Stimulated activated naive CD8-positive, alpha-beta T cell treated with anti-CD3 and anti-CD28 coated beads, Interleukin-15, Interleukin-2, amounts not matched to agents 100 U/mL and 50 U/mL, for 24 hours (primary cell): Measurements from ENCODE around the gene DGKE.

Experiments used
- ATAC-seq: fragments of 150-1000 bp; cut with Tn5 transposase; one replicate; pipeline ENCODE4 v1.10.0; 2021
- DNase-seq: peaks from one replicate; pipeline ENCODE4 v3.0.0; 2021

Gene DGKE

DNA sequence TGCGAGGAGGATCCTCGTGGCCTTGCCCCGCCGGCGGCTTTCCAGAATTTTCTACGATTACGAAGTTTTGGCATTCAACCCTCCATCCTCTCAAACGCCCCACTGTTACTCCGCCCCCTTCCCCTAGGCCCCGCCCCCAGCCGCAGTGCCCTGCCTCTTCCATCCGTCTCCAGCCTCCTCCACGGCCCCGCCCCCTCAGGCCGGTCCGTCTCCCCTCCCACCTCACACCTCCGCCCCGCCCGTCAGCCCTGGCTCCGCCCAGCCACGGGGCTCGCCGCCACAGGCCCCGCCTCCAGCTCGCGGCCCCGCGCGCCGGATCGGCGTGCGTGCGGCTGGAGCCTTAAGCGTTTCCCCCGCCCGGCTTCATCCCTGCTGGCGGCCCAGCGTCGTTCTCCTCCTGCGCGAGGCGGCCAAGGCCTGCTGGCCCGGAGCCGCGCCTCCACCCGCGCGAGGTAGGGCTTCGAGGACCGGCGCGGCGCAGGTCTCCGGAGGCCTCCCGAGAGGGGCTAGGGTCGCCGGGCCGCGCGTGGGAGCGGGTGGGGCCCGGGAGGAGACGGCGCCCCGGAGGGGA lies at the start of gene DGKE, which contains the start of gene C17orf67:
DGKE (plus strand) TSS at position 343 of the 571 bp plus-strand sequence. CDS start 645 bp downstream, outside the sequence.
C17orf67 (minus strand) TSS at position 112 of the 571 bp plus-strand sequence. CDS start 18,110 bp downstream, outside the sequence.
- ATAC-seq, result peak; percentile 90
- peak; percentile 99 for DNase-seq

- no peak for ATAC-seq
- no peak for DNase-seq
These were observed 48.5 kb upstream of the DGKE start for GRCh38 chr17:56785405-56785804.

DNA sequence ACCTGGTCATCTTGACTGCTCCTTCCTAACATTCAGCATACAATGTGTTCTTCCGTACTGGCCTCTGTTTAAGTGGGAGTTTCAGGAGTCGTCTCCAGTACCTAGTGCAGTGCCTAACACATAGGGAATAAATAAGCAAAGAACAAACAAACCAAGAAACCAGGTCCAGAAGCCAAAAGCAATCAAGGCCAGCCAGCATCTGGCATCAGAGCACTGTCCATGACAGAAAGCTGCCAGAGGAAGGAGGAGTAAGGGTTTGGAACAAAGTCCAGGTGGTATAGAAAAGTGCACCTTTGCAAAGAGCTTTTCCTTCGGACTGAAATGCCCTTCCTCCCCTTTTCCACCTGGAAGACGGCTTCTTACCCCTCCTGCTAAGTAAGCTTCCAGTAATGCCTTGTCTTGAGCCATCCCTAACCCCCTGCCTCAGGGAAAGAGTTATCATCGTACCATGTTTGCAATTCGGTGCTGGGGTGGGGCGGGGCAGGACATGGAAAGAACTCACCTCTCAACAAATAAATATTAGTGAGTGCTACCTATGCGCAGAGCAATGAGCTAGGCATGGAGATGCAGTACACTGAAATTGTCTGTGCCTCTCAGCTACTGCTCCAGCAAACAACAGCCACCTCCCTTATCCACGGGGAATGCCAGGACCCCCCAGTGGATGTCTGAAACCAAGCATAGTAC lies 47.8 kb upstream of the DGKE start:
- DNase-seq (peak; percentile 12), ATAC-seq (no peak)

DNA sequence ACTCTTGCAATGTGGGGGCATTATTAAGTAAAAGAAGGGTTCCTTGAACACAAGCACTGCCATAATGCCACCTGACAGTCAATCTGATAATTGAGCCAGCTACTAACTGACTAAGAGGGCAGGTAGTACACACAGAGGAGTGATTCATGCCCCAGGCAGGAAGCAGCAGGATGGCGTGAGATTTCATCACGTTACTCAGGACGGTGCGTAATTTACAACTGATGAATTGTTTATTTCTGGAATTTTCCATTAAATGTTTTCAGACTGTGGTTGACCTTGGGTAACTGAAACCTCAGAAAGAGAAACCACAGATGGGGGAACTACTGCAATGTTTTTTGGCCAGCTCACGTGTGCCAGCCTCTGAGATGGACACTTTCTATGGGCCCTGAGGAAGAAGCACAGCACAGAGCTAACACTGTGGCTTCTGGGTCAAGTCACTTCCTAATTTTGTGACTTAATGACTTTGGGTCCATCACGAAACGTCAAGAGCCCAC lies 46.9 kb upstream of the DGKE start:
- DNase-seq, result peak; percentile 56

DNA sequence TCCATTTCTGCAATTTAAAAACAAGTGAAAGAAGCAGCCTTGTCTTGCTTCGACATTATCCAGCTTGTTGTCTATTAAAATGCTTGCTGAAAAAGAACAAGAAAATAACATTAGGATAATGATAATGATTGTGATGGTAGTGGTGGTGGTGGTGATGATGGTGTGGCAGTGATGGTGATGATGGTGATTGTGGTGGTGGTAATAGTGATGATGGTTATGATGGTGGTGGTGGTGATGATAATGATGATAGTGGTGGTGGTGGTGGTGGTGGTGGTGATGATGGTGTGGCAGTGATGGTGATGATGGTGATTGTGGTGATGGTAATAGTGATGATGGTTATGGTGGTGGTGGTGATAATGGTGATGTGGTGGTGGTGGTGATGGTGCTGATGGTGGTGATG lies 41.7 kb upstream of the DGKE start:
- ATAC-seq (no peak), DNase-seq (no peak)

More for the DNA sequence above, 46.9 kb upstream of the DGKE start:
- peak; percentile 98 for ATAC-seq

DNA sequence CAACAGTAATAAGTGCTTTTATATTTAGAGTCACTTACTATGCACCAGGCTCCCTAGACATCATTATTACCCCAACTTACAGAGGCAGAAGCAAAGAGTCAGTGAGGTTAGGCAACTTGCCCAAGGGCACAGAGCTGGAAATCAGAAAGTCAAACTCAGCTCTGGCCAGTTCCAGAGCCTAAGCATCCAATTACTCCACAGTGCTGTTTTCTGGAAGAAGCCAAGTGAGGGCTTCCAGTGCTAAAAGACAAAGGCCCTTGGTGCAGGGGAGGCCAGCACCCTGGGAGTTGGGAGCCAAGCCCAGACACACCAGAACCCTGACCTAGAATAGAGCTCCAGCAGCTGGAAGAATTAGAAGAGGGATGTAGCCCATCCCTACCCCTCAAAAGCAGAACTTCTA lies 40.4 kb upstream of the DGKE start:
- DNase-seq (no peak), ATAC-seq (no peak)

- DNase-seq (no peak), ATAC-seq (no peak)
These were observed 40.0 kb upstream of the DGKE start for GRCh38 chr17:56793957-56794356.

- DNase-seq (no peak), ATAC-seq (no peak)
These were observed 38.6 kb upstream of the DGKE start for GRCh38 chr17:56795221-56795865.

DNA sequence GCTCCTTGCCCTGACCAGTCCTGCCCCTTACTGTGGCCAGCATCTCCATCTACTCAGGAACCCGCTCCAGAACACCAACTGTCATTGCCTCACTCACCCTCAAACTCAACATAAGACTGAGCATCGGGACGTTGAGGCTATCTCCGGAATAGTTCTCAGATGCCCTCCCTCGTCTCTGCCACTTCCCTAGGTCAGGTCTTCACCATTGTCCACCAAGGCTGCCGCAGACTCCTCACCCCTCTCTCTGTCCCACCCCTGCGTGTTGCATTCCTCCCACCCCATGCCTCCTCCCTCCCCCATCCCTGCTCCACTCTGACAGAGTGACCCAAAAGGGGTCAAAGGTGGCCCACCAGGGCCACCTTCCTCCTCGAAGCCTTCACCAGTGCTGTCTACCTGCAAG lies 37.4 kb upstream of the DGKE start:
- no peak for ATAC-seq
- no peak for DNase-seq

DNA sequence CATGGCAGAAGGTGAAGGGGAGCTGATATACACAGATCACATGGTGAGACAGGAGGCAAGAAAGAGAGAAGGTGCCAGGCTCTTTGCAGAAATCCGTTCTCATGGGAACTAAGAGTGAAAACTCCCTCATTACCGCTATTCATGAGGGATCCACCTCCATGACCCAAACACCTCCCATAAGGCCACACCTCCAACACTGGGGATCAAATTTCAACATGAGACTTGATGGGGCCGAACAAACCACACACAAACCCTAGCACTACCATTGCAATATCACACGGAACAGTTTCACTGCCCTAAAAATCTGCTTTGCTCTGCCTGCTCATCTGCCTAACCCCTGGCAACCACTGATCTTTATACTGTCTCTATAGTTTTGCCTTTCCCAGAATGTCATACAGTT lies 35.0 kb upstream of the DGKE start:
- no peak for DNase-seq
- no peak for ATAC-seq

DNA sequence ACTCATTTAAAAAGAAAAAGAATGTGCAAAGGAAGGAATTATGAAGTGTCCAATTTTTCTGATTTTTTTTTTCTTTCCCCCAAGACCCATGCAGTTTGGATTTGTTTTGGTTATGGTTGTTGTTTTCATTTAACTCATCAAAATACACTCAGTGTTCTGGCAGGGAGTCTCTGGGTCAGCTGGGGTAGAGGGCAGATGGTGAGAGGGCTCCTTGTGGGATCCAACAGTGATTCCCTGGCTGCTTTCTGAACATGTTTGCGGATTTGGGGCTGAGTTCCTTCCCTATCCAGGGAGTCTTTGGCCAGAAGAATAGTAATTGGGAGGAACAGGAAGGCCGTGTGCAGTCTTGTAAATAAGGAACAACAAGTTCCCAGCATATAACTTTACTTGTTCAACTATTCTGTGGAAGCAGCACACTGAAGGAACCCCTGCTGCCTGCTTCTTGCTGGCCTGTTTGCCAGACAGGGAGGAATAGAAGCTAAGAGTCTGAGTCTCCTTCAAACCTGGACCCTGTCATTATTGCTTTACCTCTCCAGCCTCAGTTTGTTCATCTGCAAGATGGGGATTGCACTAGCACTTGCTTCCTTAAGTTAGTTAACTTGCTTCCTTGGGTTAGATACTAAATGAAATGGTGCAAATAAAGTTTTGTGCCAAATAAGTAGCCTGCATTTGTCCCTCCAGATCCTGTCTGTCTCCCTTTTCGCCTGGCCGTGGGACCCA lies 32.3 kb upstream of the DGKE start:
- DNase-seq, result no peak
- no peak for ATAC-seq

DNA sequence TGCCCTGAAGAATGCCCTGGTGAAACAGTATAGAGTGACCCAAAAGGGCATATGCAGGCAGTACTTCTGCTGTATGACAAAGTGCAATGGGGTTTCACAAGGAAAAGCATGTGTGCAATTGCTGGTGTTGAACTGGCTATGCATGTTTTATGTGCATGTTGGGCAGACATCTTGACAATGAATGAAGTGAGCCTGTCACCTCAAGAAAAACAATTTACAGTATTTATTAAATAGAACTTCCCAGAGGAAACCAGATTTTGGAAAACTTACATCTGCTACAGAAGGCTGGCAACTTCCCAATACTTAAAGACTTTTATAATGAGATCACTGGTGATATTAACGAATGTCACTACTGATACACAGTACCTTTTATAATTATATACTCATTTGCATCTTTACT lies 30.9 kb upstream of the DGKE start:
- ATAC-seq, result no peak
- no peak for DNase-seq

GRCh38 chr17:56804454-56804853 lies 29.5 kb upstream of the DGKE start:
- no peak for DNase-seq
- ATAC-seq, result no peak

- ATAC-seq, result no peak
- DNase-seq, result no peak
These were observed 27.0 kb upstream of the DGKE start for GRCh38 chr17:56806949-56807348.

DNA sequence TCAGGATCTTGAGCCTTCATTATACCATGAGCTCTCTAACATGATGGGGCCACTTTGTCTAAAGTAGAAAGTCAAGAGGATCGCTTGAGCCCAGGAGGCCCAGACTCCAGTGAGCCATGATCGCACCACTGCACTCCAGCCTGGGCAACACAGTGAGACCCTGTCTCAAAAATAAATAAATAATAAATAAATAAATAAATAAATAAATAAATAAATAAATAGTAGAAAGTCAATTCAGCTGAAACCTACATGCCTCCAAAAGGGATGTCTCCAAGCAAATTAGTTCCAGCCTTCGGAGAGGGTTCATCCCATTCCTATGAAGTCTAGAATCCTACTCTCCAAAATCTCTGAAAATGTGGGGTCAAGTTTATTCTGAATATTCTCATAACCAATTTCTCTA lies 26.2 kb upstream of the DGKE start:
- no peak for ATAC-seq

DNA sequence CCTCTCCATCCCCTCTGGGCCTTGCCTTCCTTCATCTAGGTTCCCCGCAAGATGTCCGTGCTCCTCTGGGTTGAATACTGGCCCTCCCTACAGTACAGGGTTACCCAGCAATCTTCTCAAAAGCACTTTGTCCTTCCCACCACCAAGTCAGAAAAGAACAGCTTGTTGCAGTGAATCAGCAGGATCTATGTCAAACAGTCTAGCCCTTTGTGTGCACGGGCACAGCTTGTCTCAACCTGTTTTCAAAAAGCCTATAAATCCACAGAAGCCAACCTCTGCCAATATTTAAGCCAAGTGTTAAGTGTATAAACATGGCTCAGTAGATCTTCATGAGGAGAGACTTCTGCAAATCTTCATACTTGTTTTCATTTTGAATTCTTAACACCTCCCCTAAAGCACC lies 25.4 kb upstream of the DGKE start:
- ATAC-seq (no peak), DNase-seq (no peak)

More for the DNA sequence above, 26.2 kb upstream of the DGKE start:
- no peak for DNase-seq

GRCh38 chr17:56809106-56809819 lies 24.7 kb upstream of the DGKE start:
- peak; percentile 23 for ATAC-seq
- no peak for DNase-seq

- DNase-seq, result no peak
- ATAC-seq, result no peak
These were observed 24.2 kb upstream of the DGKE start for GRCh38 chr17:56809820-56810179.

DNA sequence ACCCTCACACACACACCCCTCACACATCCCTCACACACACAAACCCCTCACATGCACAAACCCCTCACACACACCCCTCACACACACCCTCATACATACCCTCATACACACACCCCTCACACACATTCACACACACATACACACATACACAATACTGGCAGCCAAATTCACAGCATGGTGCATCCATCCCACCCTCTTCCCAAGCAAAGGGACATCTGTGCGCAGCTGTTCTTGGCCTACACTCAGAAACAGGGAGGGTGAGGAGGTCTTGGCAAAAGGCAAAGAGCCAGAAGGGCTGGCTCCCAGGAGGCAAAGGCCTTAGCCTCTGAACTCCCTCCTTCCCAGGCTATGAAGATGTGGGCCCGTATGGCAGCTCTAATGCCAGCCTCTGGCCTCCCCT lies 23.6 kb upstream of the DGKE start:
- DNase-seq (no peak), ATAC-seq (no peak)

DNA sequence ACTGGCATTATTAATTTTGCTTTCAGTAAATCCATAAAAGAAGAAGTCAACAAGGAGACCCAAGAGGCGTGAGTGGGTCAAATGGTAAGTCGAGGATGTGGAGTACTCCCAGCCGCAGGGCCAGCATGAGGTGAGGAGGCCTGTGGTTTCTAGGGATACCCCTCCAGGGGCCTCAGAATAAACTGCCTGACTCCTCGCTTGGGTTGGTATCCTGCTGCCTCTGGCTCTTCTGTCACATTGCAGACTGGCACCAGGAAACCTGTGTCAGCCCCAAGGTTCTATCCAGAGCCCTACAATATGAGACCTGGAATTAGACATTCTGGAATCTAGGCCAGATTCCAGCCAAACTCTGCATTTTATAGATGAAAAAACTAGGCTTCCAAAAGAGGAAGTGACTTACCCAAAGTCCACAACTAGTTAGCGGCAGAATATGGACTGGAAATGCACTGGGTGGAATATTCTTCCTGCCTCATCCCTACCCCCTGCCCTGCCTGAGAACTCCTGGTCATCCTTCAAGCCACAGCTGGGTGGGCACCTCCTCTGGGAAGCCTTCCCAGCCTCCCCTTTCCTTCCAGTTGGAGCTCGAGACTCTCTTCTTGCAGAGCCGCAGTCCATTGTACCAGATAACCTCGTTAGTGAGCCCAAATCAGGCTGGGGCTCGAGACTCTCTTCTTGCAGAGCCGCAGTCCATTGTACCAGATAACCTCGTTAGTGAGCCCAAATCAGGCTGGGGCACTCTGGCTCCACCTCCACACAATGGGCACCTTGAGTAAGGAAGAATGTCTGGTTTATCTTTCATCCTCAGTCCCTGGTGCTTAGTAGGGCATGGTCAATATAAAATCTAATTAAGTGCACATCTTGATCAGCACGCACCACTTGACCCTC lies 22.8 kb upstream of the DGKE start:
- no peak for DNase-seq
- no peak for ATAC-seq

DNA sequence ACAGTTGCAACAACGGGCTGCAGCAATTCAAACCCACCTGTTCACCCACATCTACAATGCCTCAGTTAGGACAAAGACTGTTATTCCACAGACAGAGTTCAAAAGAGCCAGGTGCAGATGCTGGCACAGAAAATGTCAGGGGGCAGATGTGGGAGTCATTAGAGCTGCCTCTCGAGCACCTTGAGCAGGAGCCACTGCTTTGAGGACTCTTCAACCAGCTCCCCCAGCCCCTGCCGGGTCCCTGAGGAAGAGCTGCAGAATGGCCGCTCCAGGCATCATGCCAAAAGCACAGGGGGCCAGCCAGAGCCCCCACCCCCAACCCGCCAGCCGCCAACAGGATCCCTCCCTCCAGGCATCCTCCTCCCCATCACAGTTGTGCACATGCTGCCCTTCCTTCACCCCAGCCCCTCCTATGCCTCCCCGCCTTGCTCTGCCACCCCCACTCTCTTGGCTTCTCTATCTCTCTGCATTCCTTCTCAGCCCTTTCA lies 21.0 kb upstream of the DGKE start:
- DNase-seq (no peak), ATAC-seq (no peak)
